Measurements from ENCODE around the gene ANKRD52.

Gene ANKRD52

GRCh38 chr12:56220611-56221231, 37.5 kb downstream of the ANKRD52 start:
- Histone ChIP-seq H3K27ac (ENCODE audit: insufficient read depth, low read length, poor library complexity, severe bottlenecking) (peak overlapping the region; percentile 99), H3K27me3 (replicated peaks; ENCODE audit: control insufficient read depth, insufficient read depth, low read length, poor library complexity, severe bottlenecking) (no peaks in the 10 kb centered on the region), H3K4me3 (ENCODE audit: insufficient read depth, low read depth, low read length, poor library complexity, severe bottlenecking) (peak overlapping the region; percentile 100), H3K36me3 (ENCODE audit: control insufficient read depth, insufficient read depth, low read length) (peaks cover 6% of the 10 kb centered on the region), H3K9me3 (ENCODE audit: control insufficient read depth, low read length) (no peaks in the 10 kb centered on the region), H3K4me1 (ENCODE audit: control insufficient read depth, insufficient read depth, low read length, poor library complexity, severe bottlenecking) (peaks cover 24% of the 10 kb centered on the region)
- DNase-seq: no peak

DNA sequence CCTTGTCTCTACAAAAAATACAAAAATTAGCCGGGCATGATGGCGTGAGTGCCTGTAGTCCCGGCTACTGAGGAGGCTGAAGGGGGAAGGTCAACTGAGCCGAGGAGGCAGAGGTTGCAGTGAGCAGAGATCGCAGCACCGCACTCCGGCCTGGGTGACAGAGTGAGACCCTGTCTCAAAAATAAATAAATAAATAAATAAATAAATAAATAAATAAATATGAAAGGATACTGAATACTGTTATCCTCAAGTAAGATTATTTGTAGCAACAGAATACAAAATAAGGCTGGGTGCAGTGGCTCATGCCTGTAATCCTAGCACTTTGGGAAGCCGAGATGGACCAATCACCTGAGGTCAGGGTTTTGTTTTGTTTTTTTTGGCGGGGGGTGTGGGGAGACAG, 38.3 kb downstream of the ANKRD52 start:
- DNase-seq: no peak
- Histone ChIP-seq H3K4me3 (ENCODE audit: insufficient read depth, low read depth, low read length, poor library complexity, severe bottlenecking) (no peak overlapping the region), H3K4me1 (ENCODE audit: control insufficient read depth, insufficient read depth, low read length, poor library complexity, severe bottlenecking) (peaks cover 22% of the 10 kb centered on the region), H3K36me3 (ENCODE audit: control insufficient read depth, insufficient read depth, low read length) (peaks cover 10% of the 10 kb centered on the region), H3K9me3 (ENCODE audit: control insufficient read depth, low read length) (no peaks in the 10 kb centered on the region), H3K27me3 (replicated peaks; ENCODE audit: control insufficient read depth, insufficient read depth, low read length, poor library complexity, severe bottlenecking) (no peaks in the 10 kb centered on the region), H3K27ac (ENCODE audit: insufficient read depth, low read length, poor library complexity, severe bottlenecking) (no peak overlapping the region)

GRCh38 chr12:56216461-56216860, 41.7 kb downstream of the ANKRD52 start:
- peaks cover 9% of the 10 kb centered on the region for H3K4me1 ChIP-seq (ENCODE audit: control insufficient read depth, insufficient read depth, low read length, poor library complexity, severe bottlenecking)
- H3K4me3 ChIP-seq (ENCODE audit: insufficient read depth, low read depth, low read length, poor library complexity, severe bottlenecking): no peak overlapping the region
- H3K36me3 ChIP-seq (ENCODE audit: control insufficient read depth, insufficient read depth, low read length): peaks cover 39% of the 10 kb centered on the region
- no peaks in the 10 kb centered on the region for H3K9me3 ChIP-seq (ENCODE audit: control insufficient read depth, low read length)
- no peaks in the 10 kb centered on the region for H3K27me3 ChIP-seq (replicated peaks; ENCODE audit: control insufficient read depth, insufficient read depth, low read length, poor library complexity, severe bottlenecking)
- no peak for DNase-seq
- H3K27ac ChIP-seq (ENCODE audit: insufficient read depth, low read length, poor library complexity, severe bottlenecking): no peak overlapping the region

DNA sequence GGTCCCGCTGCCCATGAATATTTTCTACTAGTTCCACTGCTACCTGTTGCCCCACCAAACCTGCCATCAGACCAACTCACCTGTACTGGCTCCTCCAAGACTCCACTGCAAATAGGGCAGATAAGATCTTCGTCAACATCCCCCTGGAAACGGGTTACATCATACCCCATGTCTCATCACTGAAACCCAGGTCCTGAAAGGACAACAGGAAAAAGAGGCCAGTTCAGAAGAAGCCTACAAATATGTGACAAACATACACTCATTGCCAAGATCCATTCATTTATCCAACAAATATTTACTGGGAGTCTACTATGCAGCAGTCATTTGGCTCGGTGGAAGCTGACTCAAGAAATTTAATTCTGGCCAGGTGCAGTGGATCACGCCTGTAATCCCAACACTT, 44.3 kb downstream of the ANKRD52 start:
- Histone ChIP-seq H3K4me3 (ENCODE audit: insufficient read depth, low read depth, low read length, poor library complexity, severe bottlenecking) (no peak overlapping the region), H3K27ac (ENCODE audit: insufficient read depth, low read length, poor library complexity, severe bottlenecking) (no peak overlapping the region), H3K9me3 (ENCODE audit: control insufficient read depth, low read length) (no peaks in the 10 kb centered on the region), H3K4me1 (ENCODE audit: control insufficient read depth, insufficient read depth, low read length, poor library complexity, severe bottlenecking) (no peaks in the 10 kb centered on the region), H3K27me3 (replicated peaks; ENCODE audit: control insufficient read depth, insufficient read depth, low read length, poor library complexity, severe bottlenecking) (no peaks in the 10 kb centered on the region), H3K36me3 (ENCODE audit: control insufficient read depth, insufficient read depth, low read length) (peaks cover 52% of the 10 kb centered on the region)
- no peak for DNase-seq

DNA sequence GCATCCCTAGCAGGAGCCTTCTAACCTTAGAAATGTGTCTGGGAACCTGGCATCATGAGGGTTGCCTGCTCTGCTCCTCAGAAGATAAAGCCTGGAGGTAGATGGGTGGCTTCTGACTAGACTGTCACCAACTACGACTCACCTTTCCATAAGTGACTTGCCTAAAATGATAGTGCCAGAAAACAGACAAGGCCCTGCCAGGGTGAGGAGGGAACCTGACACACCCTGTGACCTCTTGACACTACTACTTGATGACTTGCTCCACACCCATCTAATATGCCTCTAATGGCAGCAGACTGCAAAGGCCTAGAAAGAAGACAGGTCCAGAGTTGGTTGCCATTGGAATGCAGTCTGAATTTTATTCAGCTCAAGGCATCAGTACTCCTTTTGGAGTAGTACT, 45.8 kb downstream of the ANKRD52 start:
- no peaks in the 10 kb centered on the region for H3K9me3 ChIP-seq (ENCODE audit: control insufficient read depth, low read length)
- H3K36me3 ChIP-seq (ENCODE audit: control insufficient read depth, insufficient read depth, low read length): peaks cover 61% of the 10 kb centered on the region
- H3K4me3 ChIP-seq (ENCODE audit: insufficient read depth, low read depth, low read length, poor library complexity, severe bottlenecking): no peak overlapping the region
- no peak for DNase-seq
- no peaks in the 10 kb centered on the region for H3K27me3 ChIP-seq (replicated peaks; ENCODE audit: control insufficient read depth, insufficient read depth, low read length, poor library complexity, severe bottlenecking)
- H3K4me1 ChIP-seq (ENCODE audit: control insufficient read depth, insufficient read depth, low read length, poor library complexity, severe bottlenecking): no peaks in the 10 kb centered on the region
- no peak overlapping the region for H3K27ac ChIP-seq (ENCODE audit: insufficient read depth, low read length, poor library complexity, severe bottlenecking)

GRCh38 chr12:56208006-56208405, 50.2 kb downstream of the ANKRD52 start:
- Histone ChIP-seq H3K9me3 (ENCODE audit: control insufficient read depth, low read length) (no peaks in the 10 kb centered on the region), H3K36me3 (ENCODE audit: control insufficient read depth, insufficient read depth, low read length) (peaks cover 58% of the 10 kb centered on the region), H3K27ac (ENCODE audit: insufficient read depth, low read length, poor library complexity, severe bottlenecking) (no peak overlapping the region), H3K27me3 (replicated peaks; ENCODE audit: control insufficient read depth, insufficient read depth, low read length, poor library complexity, severe bottlenecking) (no peaks in the 10 kb centered on the region), H3K4me3 (ENCODE audit: insufficient read depth, low read depth, low read length, poor library complexity, severe bottlenecking) (no peak overlapping the region), H3K4me1 (ENCODE audit: control insufficient read depth, insufficient read depth, low read length, poor library complexity, severe bottlenecking) (no peaks in the 10 kb centered on the region)
- DNase-seq: no peak

- Histone ChIP-seq H3K27ac (ENCODE audit: insufficient read depth, low read length, poor library complexity, severe bottlenecking) (no peak overlapping the region), H3K27me3 (replicated peaks; ENCODE audit: control insufficient read depth, insufficient read depth, low read length, poor library complexity, severe bottlenecking) (no peaks in the 10 kb centered on the region), H3K9me3 (ENCODE audit: control insufficient read depth, low read length) (no peaks in the 10 kb centered on the region), H3K4me1 (ENCODE audit: control insufficient read depth, insufficient read depth, low read length, poor library complexity, severe bottlenecking) (no peaks in the 10 kb centered on the region), H3K4me3 (ENCODE audit: insufficient read depth, low read depth, low read length, poor library complexity, severe bottlenecking) (no peak overlapping the region), H3K36me3 (ENCODE audit: control insufficient read depth, insufficient read depth, low read length) (peaks cover 45% of the 10 kb centered on the region)
- DNase-seq: no peak
Observed at GRCh38 chr12:56206452-56207166, 51.6 kb downstream of the ANKRD52 start.

DNA sequence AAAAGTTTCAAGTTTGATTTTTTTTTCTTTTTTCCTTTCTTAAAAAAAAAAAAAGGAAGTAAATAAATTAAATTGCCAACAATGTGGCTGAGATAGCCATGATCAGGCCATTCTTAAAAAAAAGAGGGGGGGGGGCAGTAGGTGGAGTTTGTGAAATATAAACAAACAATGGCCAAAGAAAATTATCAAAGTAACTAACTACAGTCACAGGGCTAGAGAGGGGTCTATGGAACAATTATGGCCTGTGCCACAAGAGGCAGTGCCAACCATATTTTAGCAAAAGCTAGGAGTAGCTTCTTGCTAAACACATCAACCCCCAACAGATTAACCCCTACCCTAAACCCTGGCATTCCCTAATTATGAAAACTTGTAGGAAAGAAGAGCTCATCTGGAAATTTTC, 52.7 kb downstream of the ANKRD52 start:
- no peak for DNase-seq
- peaks cover 36% of the 10 kb centered on the region for H3K36me3 ChIP-seq (ENCODE audit: control insufficient read depth, insufficient read depth, low read length)

GRCh38 chr12:56204275-56204674, 53.9 kb downstream of the ANKRD52 start:
- Histone ChIP-seq H3K36me3 (ENCODE audit: control insufficient read depth, insufficient read depth, low read length) (peaks cover 30% of the 10 kb centered on the region), H3K27ac (ENCODE audit: insufficient read depth, low read length, poor library complexity, severe bottlenecking) (no peak overlapping the region), H3K4me1 (ENCODE audit: control insufficient read depth, insufficient read depth, low read length, poor library complexity, severe bottlenecking) (no peaks in the 10 kb centered on the region), H3K27me3 (replicated peaks; ENCODE audit: control insufficient read depth, insufficient read depth, low read length, poor library complexity, severe bottlenecking) (no peaks in the 10 kb centered on the region), H3K9me3 (ENCODE audit: control insufficient read depth, low read length) (no peaks in the 10 kb centered on the region), H3K4me3 (ENCODE audit: insufficient read depth, low read depth, low read length, poor library complexity, severe bottlenecking) (no peak overlapping the region)
- no peak for DNase-seq

More for the DNA sequence above, 52.7 kb downstream of the ANKRD52 start:
- no peak overlapping the region for H3K4me3 ChIP-seq (ENCODE audit: insufficient read depth, low read depth, low read length, poor library complexity, severe bottlenecking)
- H3K4me1 ChIP-seq (ENCODE audit: control insufficient read depth, insufficient read depth, low read length, poor library complexity, severe bottlenecking): no peaks in the 10 kb centered on the region
- no peaks in the 10 kb centered on the region for H3K27me3 ChIP-seq (replicated peaks; ENCODE audit: control insufficient read depth, insufficient read depth, low read length, poor library complexity, severe bottlenecking)
- H3K9me3 ChIP-seq (ENCODE audit: control insufficient read depth, low read length): no peaks in the 10 kb centered on the region
- H3K27ac ChIP-seq (ENCODE audit: insufficient read depth, low read length, poor library complexity, severe bottlenecking): no peak overlapping the region

GRCh38 chr12:56202838-56203237, 55.3 kb downstream of the ANKRD52 start:
- no peaks in the 10 kb centered on the region for H3K4me1 ChIP-seq (ENCODE audit: control insufficient read depth, insufficient read depth, low read length, poor library complexity, severe bottlenecking)
- no peak overlapping the region for H3K27ac ChIP-seq (ENCODE audit: insufficient read depth, low read length, poor library complexity, severe bottlenecking)

More at GRCh38 chr12:56202838-56203237, 55.3 kb downstream of the ANKRD52 start:
- Histone ChIP-seq H3K9me3 (ENCODE audit: control insufficient read depth, low read length) (no peaks in the 10 kb centered on the region), H3K36me3 (ENCODE audit: control insufficient read depth, insufficient read depth, low read length) (peaks cover 27% of the 10 kb centered on the region), H3K27me3 (replicated peaks; ENCODE audit: control insufficient read depth, insufficient read depth, low read length, poor library complexity, severe bottlenecking) (no peaks in the 10 kb centered on the region), H3K4me3 (ENCODE audit: insufficient read depth, low read depth, low read length, poor library complexity, severe bottlenecking) (no peak overlapping the region)
- no peak for DNase-seq
